ENCODE data around the gene CEP72.

DNA sequence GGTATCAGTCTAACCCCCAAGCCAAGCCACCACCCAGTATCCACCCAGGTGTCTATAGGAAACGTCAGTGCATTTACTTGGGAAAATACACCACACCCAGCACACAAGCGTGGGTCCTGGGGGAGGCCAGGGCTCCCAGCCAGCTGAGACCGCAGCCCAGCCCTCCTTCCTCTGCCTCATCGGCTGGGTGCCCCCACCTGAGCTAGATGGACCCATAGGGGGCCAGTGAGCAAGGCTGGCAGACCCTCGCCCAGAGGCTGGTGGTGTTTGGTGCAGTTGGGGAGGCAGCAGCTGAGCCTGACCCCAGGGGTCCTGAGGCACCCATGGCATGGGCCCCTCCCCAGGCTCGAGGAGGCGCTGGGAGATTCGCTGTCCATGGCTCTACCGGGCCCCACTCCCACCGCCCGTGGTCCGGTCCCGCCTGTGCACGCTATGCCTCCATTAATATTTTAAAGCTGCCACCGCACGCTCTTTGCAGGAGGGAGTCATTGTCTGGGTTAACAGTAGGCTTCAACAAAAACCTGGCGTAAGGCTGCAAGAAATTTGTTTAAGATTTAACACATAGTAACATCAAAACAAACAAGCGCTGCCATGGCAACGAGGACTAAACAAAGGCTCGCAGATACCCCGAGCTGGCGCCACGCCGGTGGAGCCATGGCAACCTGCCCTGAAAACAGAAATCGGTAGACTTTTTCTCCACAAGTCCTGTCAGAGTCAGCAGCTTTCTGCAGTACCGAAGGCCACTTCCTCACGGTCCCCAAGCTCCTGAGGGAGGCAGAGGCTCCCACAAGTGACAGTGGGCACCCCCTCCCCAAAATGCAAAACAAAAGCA is 60.4 kb downstream of the CEP72 start:
- TF ChIP-seq FOXM1 (IDR thresholded peaks at IDR 0.05; ENCODE audit: borderline replicate concordance), result no peak
- TF ChIP-seq SP1 (IDR thresholded peaks at IDR 0.05), result no peak
- TF ChIP-seq HDGF (IDR thresholded peaks at IDR 0.05; ENCODE audit: borderline replicate concordance), result no peak
- no peak for TF ChIP-seq ELF4 (IDR thresholded peaks at IDR 0.05)
- no peak for TF ChIP-seq SUZ12 (IDR thresholded peaks at IDR 0.05)
- no peak for TF ChIP-seq ZNF384 (IDR thresholded peaks at IDR 0.05)
- TF ChIP-seq ARNT (IDR thresholded peaks at IDR 0.05), result no peak; the same call in 1 of the 2 replicates
- TF ChIP-seq L3MBTL2 (conservative IDR thresholded peaks at IDR 0.05), result no peak
